ENCODE results near the gene C20orf141.

GRCh38 chr20:2780948-2781347 lies 33.8 kb upstream of the C20orf141 start:
- no peak for TF ChIP-seq POLR2AphosphoS5 (IDR thresholded peaks at IDR 0.05)
- no peak for TF ChIP-seq CTCF (IDR thresholded peaks at IDR 0.05)
- no peak for TF ChIP-seq POLR2A (IDR thresholded peaks at IDR 0.05)
- TF ChIP-seq EP300 (IDR thresholded peaks at IDR 0.05), result no peak
